GM12801 (cell line): Measurements from ENCODE around the gene GABBR1.

Source experiments
- TF ChIP-seq, protein P1 (sequence below): IDR thresholded peaks from one replicate; pipeline ENCODE4 v1.5.1; 2011; ENCODE audit warnings: control low read depth; ENCODE audit not compliant: insufficient read length; ENCODE audit errors: extremely low read depth

Gene GABBR1

DNA sequence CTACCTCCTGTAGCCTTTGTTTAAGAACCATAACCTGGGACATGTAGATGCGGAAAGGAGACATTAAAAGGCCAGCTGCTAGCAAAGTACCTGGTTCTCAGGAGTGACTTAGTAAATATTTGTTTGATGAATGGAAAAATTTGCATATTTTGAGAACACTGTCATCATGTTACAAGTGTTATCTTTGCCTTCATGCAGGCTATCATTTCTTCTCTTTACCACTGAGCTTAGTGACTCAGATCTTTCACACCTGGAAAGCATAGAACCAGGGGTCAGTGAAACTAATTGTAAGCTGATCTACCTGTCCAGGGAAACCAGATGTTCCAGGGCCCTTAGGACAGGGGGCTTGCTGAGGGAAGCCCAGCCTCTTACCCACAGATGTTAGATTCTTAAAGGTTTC lies 42.6 kb upstream of the GABBR1 start:
- TF ChIP-seq, protein P1, sequence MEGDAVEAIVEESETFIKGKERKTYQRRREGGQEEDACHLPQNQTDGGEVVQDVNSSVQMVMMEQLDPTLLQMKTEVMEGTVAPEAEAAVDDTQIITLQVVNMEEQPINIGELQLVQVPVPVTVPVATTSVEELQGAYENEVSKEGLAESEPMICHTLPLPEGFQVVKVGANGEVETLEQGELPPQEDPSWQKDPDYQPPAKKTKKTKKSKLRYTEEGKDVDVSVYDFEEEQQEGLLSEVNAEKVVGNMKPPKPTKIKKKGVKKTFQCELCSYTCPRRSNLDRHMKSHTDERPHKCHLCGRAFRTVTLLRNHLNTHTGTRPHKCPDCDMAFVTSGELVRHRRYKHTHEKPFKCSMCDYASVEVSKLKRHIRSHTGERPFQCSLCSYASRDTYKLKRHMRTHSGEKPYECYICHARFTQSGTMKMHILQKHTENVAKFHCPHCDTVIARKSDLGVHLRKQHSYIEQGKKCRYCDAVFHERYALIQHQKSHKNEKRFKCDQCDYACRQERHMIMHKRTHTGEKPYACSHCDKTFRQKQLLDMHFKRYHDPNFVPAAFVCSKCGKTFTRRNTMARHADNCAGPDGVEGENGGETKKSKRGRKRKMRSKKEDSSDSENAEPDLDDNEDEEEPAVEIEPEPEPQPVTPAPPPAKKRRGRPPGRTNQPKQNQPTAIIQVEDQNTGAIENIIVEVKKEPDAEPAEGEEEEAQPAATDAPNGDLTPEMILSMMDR: no peak

GRCh38 chr6:29674008-29674407 lies 41.0 kb upstream of the GABBR1 start:
- TF ChIP-seq, protein P1: no peak

DNA sequence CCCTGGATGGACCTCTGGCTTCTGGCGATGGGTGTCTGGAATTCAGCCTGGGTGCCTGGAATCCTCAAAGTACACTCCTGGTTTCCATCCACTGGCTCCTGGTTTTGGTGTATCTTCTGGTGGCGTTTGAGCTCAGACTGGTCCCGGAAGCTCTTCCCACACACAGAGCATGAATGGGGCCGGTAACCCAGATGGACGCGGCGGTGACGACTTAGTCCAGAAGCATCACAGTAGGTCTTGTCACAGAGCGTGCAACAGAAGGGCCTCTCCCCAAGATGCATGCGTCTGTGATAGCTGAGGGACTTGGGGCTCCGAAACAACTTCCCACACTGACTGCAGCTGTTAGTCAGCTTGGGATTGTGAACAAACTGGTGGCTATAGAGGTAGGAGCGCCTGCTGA lies 40.2 kb upstream of the GABBR1 start:
- TF ChIP-seq, protein P1: no peak

DNA sequence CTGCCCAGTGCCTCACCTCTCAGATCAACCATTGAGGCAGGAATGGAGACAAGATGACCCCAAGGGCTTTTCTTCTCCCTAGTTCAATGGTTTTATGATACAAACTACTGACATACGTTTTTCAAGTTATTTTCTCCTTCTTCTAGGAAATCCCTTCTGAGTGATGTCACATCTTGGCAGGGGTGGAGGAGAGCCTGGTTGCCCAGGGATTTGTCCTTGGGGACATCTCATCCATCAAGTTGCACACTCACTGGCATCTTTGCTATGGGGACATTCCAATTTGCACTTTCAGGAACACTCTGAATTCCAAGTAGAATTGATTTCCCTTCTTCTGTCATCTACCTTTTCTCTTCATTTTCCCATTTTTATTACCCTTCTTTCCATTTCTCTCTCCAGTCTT lies 38.0 kb upstream of the GABBR1 start:
- TF ChIP-seq, protein P1: no peak

GRCh38 chr6:29667158-29667557 lies 34.2 kb upstream of the GABBR1 start:
- TF ChIP-seq, protein P1: no peak

- TF ChIP-seq, protein P1: no peak
Measured at GRCh38 chr6:29666826-29667130, 33.8 kb upstream of the GABBR1 start.

GRCh38 chr6:29665942-29666825 lies 33.2 kb upstream of the GABBR1 start:
- TF ChIP-seq, protein P1: no peak
